DOHH2 (cell line): Measurements from ENCODE around the gene MLKL.
"Not testable (repeated sequence)": the region's sequence is repeated elsewhere in the genome, so short reads cannot be mapped to it uniquely, and the experiment has no call there.

Experiments
- H3F3A ChIP-seq: fragments of 200-600 bp; sonication (generic), shearing (Covaris generic); 2 replicates; pipeline ENCODE4 v1.6.0; 2016; ENCODE audit warnings: antibody characterized with exemption, mild to moderate bottlenecking; ENCODE audit not compliant: control insufficient read depth, insufficient read depth
- H3K27ac ChIP-seq: fragments of 200-600 bp; sonication (generic); 2 replicates; pipeline ENCODE4 v1.5.1; 2014; ENCODE audit warnings: low read depth, mild to moderate bottlenecking, low read length, moderate library complexity
- H3K27me3 ChIP-seq: fragments of 200-600 bp; sonication (generic); 2 replicates; pipeline ENCODE4 v1.6.1; 2014; ENCODE audit warnings: mild to moderate bottlenecking, low read length, mixed read lengths; ENCODE audit not compliant: control insufficient read depth
- H3K36me3 ChIP-seq: fragments of 200-600 bp; sonication (generic); 2 replicates; pipeline ENCODE4 v1.6.1; 2014; ENCODE audit warnings: mild to moderate bottlenecking, low read length, moderate library complexity, mixed read lengths; ENCODE audit not compliant: control insufficient read depth
- H3K4me1 ChIP-seq: fragments of 200-600 bp; sonication (generic); 2 replicates; pipeline ENCODE4 v1.6.1; 2014; ENCODE audit warnings: mild to moderate bottlenecking, low read length, mixed read lengths; ENCODE audit not compliant: control insufficient read depth
- H3K4me2 ChIP-seq: fragments of 200-600 bp; sonication (generic); 2 replicates; pipeline ENCODE4 v1.6.0; 2014; ENCODE audit warnings: mild to moderate bottlenecking, low read length, moderate library complexity
- H3K4me3 ChIP-seq: fragments of 200-600 bp; sonication (generic); 2 replicates; pipeline ENCODE4 v1.5.1; 2014; ENCODE audit warnings: mild to moderate bottlenecking, low read length, mixed read lengths
- H3K79me2 ChIP-seq: fragments of 200-600 bp; sonication (generic); 2 replicates; pipeline ENCODE4 v1.6.1; 2014; ENCODE audit warnings: mild to moderate bottlenecking, low read length, mixed read lengths; ENCODE audit not compliant: control insufficient read depth
- H3K9me2 ChIP-seq: fragments of 200-600 bp; sonication (generic); replicated peaks from 2 replicates; pipeline ENCODE4 v1.6.1; 2014; ENCODE audit warnings: mild to moderate bottlenecking, low read length, mixed read lengths; ENCODE audit not compliant: control insufficient read depth
- H3K9me3 ChIP-seq: fragments of 200-600 bp; sonication (generic); 2 replicates; pipeline ENCODE4 v1.6.1; 2014; ENCODE audit warnings: antibody characterized with exemption, low read length, mixed read lengths; ENCODE audit not compliant: control insufficient read depth, insufficient read depth
- H4K20me1 ChIP-seq: fragments of 200-600 bp; sonication (generic); 2 replicates; pipeline ENCODE4 v1.6.0; 2014; ENCODE audit warnings: low read depth, mild to moderate bottlenecking, antibody characterized with exemption, low read length, moderate library complexity; ENCODE audit not compliant: control insufficient read depth, insufficient read depth
- CTCF ChIP-seq: fragments of 200-600 bp; sonication (generic); IDR thresholded peaks from one replicate; pipeline ENCODE4 v1.5.1; 2014; ENCODE audit warnings: antibody characterized with exemption, mild to moderate bottlenecking, low read depth, low read length; ENCODE audit not compliant: poor library complexity, severe bottlenecking
- EZH2phosphoT487 ChIP-seq: fragments of 200-600 bp; sonication (generic); IDR thresholded peaks from 2 replicates; pipeline ENCODE4 v1.6.1; 2017; ENCODE audit warnings: borderline replicate concordance, mild to moderate bottlenecking, antibody characterized with exemption, low read length, moderate library complexity, mixed read lengths

Gene MLKL

DNA sequence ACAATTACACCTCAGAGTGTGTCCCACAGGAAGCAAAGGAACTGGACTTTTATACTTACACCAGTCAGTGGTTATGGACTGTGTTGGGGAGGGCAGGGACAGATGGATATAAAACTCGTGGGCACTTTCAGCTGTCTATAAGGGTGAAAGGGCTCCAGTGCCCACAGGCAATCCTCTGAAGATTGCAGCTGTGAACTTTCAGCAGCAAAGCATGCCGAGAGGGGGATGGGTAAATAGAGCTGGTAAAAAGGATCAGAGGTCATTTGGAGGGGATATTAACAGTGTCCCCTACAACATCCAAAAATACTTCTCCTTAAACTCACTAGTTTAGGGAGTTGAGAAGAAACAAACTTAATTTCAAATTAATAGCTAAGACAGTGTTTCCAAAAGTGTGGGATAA lies 20.7 kb downstream of the MLKL start:
- H3F3A ChIP-seq = no peaks in the 10 kb centered on the region
- H3K79me2 ChIP-seq = no peaks in the 10 kb centered on the region
- H3K9me2 ChIP-seq = no peaks in the 10 kb centered on the region
- peaks cover 5% of the 10 kb centered on the region; the same call in 1 of the 2 replicates for H3K27me3 ChIP-seq
- no peaks in the 10 kb centered on the region for H3K9me3 ChIP-seq
- no peak overlapping the region for H3K27ac ChIP-seq
- no peaks in the 10 kb centered on the region for H3K36me3 ChIP-seq
- no peaks in the 10 kb centered on the region for H4K20me1 ChIP-seq
- H3K4me1 ChIP-seq = no peaks in the 10 kb centered on the region
- H3K4me2 ChIP-seq = no peak overlapping the region
- TF ChIP-seq EZH2phosphoT487 (no peak), CTCF (no peak)
- H3K4me3 ChIP-seq = no peak overlapping the region

DNA sequence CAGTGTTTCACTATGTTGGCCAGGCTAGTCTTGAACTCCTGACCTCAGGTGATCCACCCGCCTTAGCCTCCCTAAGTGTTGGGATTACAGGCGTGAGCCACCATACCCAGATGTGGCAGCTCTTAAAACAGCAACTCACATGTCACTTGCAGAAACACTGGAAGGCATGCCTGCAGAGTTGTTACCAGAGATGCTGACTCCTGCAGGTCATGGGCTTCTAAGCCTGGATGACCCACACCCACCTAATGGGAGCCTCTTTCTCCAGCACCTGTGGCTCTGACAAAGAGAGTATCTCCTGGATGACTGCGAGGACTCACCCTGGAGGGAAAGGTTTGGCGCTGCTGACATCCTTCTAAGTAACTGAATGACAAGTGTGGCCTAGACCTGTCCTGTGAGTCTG lies 22.8 kb downstream of the MLKL start:
- Histone ChIP-seq H3K4me3 (no peak overlapping the region), H3K4me1 (no peaks in the 10 kb centered on the region), H3K27ac (no peak overlapping the region), H3K27me3 (peaks cover 5% of the 10 kb centered on the region), H3K79me2 (no peaks in the 10 kb centered on the region), H3F3A (no peaks in the 10 kb centered on the region), H3K9me2 (no peaks in the 10 kb centered on the region), H3K9me3 (no peaks in the 10 kb centered on the region), H3K4me2 (no peak overlapping the region), H3K36me3 (no peaks in the 10 kb centered on the region), H4K20me1 (no peaks in the 10 kb centered on the region)
- TF ChIP-seq CTCF (no peak), EZH2phosphoT487 (no peak)

DNA sequence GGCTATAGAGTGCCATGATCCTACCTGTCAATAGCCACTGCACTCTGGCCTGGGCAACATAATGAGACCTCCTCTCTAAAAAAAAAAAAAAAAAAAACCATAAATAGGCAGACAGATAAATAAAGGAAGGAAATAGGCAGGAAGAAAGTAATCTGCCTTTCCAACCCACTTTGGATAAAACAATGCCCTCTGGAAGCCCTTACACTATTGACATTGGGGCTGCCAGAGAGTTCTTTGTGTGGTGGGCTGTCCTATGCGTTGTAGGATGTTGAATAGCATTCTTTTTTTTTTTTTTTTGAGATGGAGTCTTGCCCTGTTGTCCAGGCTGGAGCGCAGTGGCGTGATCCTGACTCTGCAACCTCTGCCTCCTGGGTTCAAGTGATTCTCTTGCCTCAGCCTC lies 26.8 kb downstream of the MLKL start:
- Histone ChIP-seq H3K27ac (no peak overlapping the region), H3K4me3 (no peak overlapping the region), H4K20me1 (no peaks in the 10 kb centered on the region), H3K4me1 (no peaks in the 10 kb centered on the region), H3K36me3 (no peaks in the 10 kb centered on the region), H3K4me2 (no peak overlapping the region), H3K9me2 (no peaks in the 10 kb centered on the region), H3F3A (no peaks in the 10 kb centered on the region), H3K27me3 (peaks cover 20% of the 10 kb centered on the region), H3K9me3 (no peaks in the 10 kb centered on the region; the same call in 1 of the 2 replicates), H3K79me2 (no peaks in the 10 kb centered on the region)
- TF ChIP-seq CTCF (no peak), EZH2phosphoT487 (no peak)

GRCh38 chr16:74668877-74669276 lies 31.8 kb downstream of the MLKL start:
- H3K27me3 ChIP-seq = peaks cover 15% of the 10 kb centered on the region

More at GRCh38 chr16:74668877-74669276, 31.8 kb downstream of the MLKL start:
- peaks cover 30% of the 10 kb centered on the region for H3K36me3 ChIP-seq
- H3K9me3 ChIP-seq = peaks cover 12% of the 10 kb centered on the region
- H4K20me1 ChIP-seq = 0 out of 2 replicates have a peak, but pooled peaks cover 12% of the 10 kb centered on the region
- H3K9me2 ChIP-seq, H3K27ac ChIP-seq, H3K4me3 ChIP-seq, H3K4me2 ChIP-seq, H3F3A ChIP-seq: not testable (repeated sequence)
- peaks cover 36% of the 10 kb centered on the region for H3K79me2 ChIP-seq
- peaks cover 24% of the 10 kb centered on the region for H3K4me1 ChIP-seq
